Lung (tissue), 12 donors: ENCODE results near the gene KRT6B. TPM values are rescaled to one million over a fixed set of nuclear protein-coding genes. Genes with fewer than 3 reads are reported as not detected.
"Not testable (repeated sequence)": the region's sequence is repeated elsewhere in the genome, so short reads cannot be mapped to it uniquely, and the experiment has no call there.

Experiments
- ATAC-seq: fragments of 200-7000 bp; cut with Tn5 transposase; one replicate; pipeline ENCODE4 v1.9.1; 2020; ENCODE audit warnings: moderate number of reproducible peaks; ENCODE audit not compliant: insufficient read depth, low FRiP score
- DNase-seq, 3 donors: peaks; one replicate each; pipeline ENCODE4 v3.0.0-alpha.2; 2013 to 2017
- H3K27ac ChIP-seq, 2 donors: one replicate each; pipeline ENCODE4 v1.5.1; 2013; ENCODE audit warnings: mild to moderate bottlenecking in 2 of 2, moderate library complexity in 2 of 2, control low read depth in 1 of 2, inconsistent platforms in 1 of 2, low read depth in 1 of 2, low read length in 1 of 2
- H3K27me3 ChIP-seq, 3 donors: one replicate each; pipeline ENCODE4 v1.5.1; 2013; ENCODE audit warnings: low read length in 2 of 3; ENCODE audit not compliant: control insufficient read depth in 3 of 3, insufficient read depth in 3 of 3
- H3K36me3 ChIP-seq, 4 donors: one replicate each; pipeline ENCODE4 v1.5.1; 2013; ENCODE audit warnings: low read length in 4 of 4, mild to moderate bottlenecking in 1 of 4, moderate library complexity in 1 of 4; ENCODE audit not compliant: control insufficient read depth in 4 of 4, insufficient read depth in 4 of 4
- H3K4me1 ChIP-seq, 5 donors: one replicate each; pipeline ENCODE4 v1.5.1; 2013; ENCODE audit warnings: low read length in 5 of 5, mild to moderate bottlenecking in 2 of 5, moderate library complexity in 1 of 5; ENCODE audit not compliant: control insufficient read depth in 5 of 5, insufficient read depth in 5 of 5
- H3K4me3 ChIP-seq: one replicate; pipeline ENCODE4 v1.5.1; 2013; ENCODE audit warnings: mild to moderate bottlenecking, control low read depth, moderate library complexity
- H3K9ac ChIP-seq, 2 donors: one replicate each; pipeline ENCODE4 v1.5.1; 2013; ENCODE audit warnings: low read length in 2 of 2, control low read depth in 1 of 2; ENCODE audit not compliant: insufficient read depth in 1 of 2
- H3K9me3 ChIP-seq, 4 donors: one replicate each; pipeline ENCODE4 v1.5.1; 2013; ENCODE audit warnings: low read length in 3 of 4, mild to moderate bottlenecking in 1 of 4, moderate library complexity in 1 of 4; ENCODE audit not compliant: control insufficient read depth in 4 of 4, insufficient read depth in 3 of 4
- WGBS, 2 donors: extraction: QIAGEN DNeasy Blood & Tissue Kit; methylation state at CpG; one replicate each; pipeline ENCODE4 v1.1.7; 2013; 5-methylcytosine and 5-hydroxymethylcytosine counted together
- polyA plus RNA-seq, 2 donors: library from polyadenylated mRNA; stranded (reverse); fragments of 200-250 nt; gene quantifications; one replicate each; pipeline ENCODE4 v1.2.1, GENCODE V29; 2013
- total RNA-seq, 2 donors: library from RNA; depleted of rRNA in 1 of 2; stranded (reverse); fragments of >200 nt in 1 of 2; gene quantifications; one replicate each; pipeline ENCODE4 v1.2.1, GENCODE V29; 2014 to 2021
- TF ChIP-seq, protein P1 (sequence below): IDR thresholded peaks from 2 replicates; pipeline ENCODE4 v1.5.1; 2012; ENCODE audit warnings: mild to moderate bottlenecking; ENCODE audit errors: control extremely low read depth, extremely low read depth
- donor health status: control.
- donor health status: control.
- donor health status: Bipolar disorder and iron deficiency.
- donor health status: healthy.
- donor health status: DM: yes; HTN: yes; CAD: no.

The KRT6B gene
- total and polyA plus RNA-seq, 4 donors = 0.06 to 0.63 (median 0.25) TPM; not detected in 1

DNA sequence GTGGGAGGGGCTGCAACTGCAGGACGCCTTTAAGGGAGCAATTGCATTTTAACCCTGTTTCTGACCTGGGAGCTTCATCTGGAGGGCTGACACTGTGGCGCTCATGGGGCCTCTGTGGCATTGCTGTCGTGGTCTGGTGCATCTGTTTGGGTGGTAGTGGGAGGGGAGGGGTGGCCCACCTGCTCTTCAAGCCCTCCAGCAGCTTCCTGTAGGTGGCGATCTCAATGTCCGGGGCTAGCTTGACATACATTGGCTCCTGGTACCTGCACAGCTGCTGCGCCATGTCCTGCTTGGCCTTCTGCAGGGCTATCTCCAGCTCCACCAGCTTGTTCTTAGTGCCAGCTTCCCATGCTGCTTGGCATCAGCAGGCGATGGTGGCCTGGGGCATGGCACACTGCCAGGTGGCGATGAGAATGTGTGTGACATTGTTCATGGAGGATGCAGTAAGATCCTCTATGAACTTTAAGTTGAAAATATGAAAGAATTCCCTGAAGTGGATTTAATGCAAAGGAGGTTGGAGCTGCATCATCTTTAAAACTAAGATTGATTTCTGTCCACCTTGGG lies 38.1 kb downstream of the KRT6B start:
- no peak overlapping the region for H3K27ac ChIP-seq
- no peak overlapping the region for H3K9ac ChIP-seq
- H3K27me3 ChIP-seq = no peaks in the 10 kb centered on the region
- H3K36me3 ChIP-seq = no peaks in the 10 kb centered on the region
- peaks cover 0 to 7% (median 0%) of the 10 kb centered on the region in 5 donors for H3K4me1 ChIP-seq
- no peak overlapping the region for H3K4me3 ChIP-seq
- WGBS, 2 donors = 61 to 68% methylated on average over 8 of the region's 8 CpGs
- TF ChIP-seq, protein P1, sequence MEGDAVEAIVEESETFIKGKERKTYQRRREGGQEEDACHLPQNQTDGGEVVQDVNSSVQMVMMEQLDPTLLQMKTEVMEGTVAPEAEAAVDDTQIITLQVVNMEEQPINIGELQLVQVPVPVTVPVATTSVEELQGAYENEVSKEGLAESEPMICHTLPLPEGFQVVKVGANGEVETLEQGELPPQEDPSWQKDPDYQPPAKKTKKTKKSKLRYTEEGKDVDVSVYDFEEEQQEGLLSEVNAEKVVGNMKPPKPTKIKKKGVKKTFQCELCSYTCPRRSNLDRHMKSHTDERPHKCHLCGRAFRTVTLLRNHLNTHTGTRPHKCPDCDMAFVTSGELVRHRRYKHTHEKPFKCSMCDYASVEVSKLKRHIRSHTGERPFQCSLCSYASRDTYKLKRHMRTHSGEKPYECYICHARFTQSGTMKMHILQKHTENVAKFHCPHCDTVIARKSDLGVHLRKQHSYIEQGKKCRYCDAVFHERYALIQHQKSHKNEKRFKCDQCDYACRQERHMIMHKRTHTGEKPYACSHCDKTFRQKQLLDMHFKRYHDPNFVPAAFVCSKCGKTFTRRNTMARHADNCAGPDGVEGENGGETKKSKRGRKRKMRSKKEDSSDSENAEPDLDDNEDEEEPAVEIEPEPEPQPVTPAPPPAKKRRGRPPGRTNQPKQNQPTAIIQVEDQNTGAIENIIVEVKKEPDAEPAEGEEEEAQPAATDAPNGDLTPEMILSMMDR = no peak
- no peaks in the 10 kb centered on the region for H3K9me3 ChIP-seq
- DNase-seq (no peak), ATAC-seq (no peak)

DNA sequence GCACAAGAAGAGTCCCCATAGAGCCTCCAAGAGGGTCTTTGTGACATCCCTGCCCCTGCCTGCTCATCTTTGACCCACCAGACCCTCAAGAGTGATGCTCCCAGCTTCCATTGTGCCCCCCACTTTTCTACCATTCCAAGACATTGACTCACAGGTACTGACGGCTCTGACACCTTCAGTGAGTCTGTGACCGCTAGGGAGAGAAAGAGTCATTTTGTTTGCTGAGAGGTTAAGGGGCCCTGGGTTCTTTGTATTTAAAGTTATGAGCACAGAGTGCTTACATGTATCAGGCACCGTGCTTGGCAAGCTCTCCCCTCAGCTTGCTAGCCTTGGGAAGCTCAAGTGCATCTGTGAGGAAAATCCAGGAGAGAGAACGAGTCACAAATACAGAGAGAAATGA lies 38.7 kb downstream of the KRT6B start:
- Histone ChIP-seq H3K9ac (no peak overlapping the region), H3K36me3 (no peaks in the 10 kb centered on the region), H3K27me3 (no peaks in the 10 kb centered on the region), H3K4me3 (no peak overlapping the region), H3K27ac (no peak overlapping the region), H3K4me1 (peaks cover 0 to 7% (median 0%) of the 10 kb centered on the region in 5 donors), H3K9me3 (no peaks in the 10 kb centered on the region)
- TF ChIP-seq, protein P1 = no peak
- ATAC-seq (no peak), DNase-seq (no peak)
- WGBS, 2 donors = 45 to 70% methylated on average over 4 of the region's 4 CpGs

DNA sequence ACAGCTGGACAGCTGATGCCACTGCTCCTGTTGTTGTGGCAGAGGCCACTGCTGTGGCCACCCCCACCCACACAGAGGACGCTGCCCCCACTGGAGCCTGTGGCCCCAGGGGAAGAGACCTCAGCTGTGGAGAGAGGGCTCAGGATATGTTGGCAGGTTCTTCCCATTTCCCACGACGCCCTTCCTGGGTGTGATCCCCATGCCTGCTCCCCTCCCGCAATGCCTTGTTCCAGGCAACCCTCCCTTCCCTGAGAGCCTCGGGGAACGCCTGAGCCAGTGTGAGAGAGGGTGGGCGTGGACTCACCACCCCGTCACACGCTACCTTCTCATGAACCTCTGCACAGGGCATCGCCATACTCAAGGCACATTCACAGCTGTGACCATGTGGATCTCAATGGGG lies 40.1 kb downstream of the KRT6B start:
- no peak overlapping the region for H3K27ac ChIP-seq
- WGBS, 2 donors = 80 to 88% methylated on average over 10 of the region's 10 CpGs
- H3K36me3 ChIP-seq = no peaks in the 10 kb centered on the region
- no peaks in the 10 kb centered on the region for H3K27me3 ChIP-seq
- ATAC-seq = no peak
- no peak for DNase-seq
- H3K9me3 ChIP-seq = no peaks in the 10 kb centered on the region
- H3K9ac ChIP-seq = no peak overlapping the region
- peaks cover 0 to 7% (median 0%) of the 10 kb centered on the region in 5 donors for H3K4me1 ChIP-seq
- H3K4me3 ChIP-seq = no peak overlapping the region
- TF ChIP-seq, protein P1 = no peak

DNA sequence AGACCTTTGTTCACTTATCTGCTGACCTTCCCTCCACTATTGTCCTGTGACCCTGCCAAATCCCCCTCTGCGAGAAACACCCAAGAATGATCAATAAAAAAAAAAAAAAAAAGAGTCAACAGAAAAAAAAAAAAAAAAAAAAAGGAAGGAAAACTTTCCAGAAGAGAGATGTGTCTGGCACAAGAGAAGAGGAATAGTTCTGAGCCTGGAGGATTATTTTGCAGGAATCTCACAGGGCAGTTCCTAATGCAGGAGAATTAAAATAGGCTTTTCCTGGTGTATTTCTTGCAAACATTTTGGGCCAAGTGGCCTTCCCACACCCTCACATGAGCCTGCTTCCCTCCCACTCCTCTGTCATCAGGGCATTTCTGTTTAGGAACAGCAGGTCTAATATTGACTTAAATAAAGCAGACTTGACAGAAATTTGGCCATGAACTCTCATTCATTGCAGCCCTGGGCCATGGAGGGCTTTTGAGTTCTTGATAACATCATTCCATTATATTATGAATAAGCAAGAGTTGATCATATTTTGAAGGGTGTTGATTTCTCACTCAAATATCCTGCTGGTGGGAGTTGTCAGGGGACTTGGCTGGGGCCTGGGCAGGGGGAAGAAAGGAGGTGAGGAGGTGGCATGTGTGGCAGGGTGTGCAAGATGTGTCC lies 41.2 kb downstream of the KRT6B start:
- not testable (repeated sequence) for H3K9me3 ChIP-seq, H3K27me3 ChIP-seq, ATAC-seq, H3K36me3 ChIP-seq, H3K27ac ChIP-seq, H3K4me1 ChIP-seq, H3K4me3 ChIP-seq, H3K9ac ChIP-seq
- no CpG with 5 or more reads among the region's 1 CpG for WGBS, 2 donors
- peak in 1 of 3 donors; percentile 15 for DNase-seq
